HG03064 (cell line): Measurements from ENCODE around the gene SMNDC1.
"Not testable (repeated sequence)": the region's sequence is repeated elsewhere in the genome, so short reads cannot be mapped to it uniquely, and the experiment has no call there.

ENCODE experiments used
- ATAC-seq: cut with Tn5 transposase; IDR thresholded peaks from one replicate; pipeline ENCODE4 v1.9.1; 2021; ENCODE audit warnings: low read depth; ENCODE audit not compliant: unreplicated experiment

Gene SMNDC1

DNA sequence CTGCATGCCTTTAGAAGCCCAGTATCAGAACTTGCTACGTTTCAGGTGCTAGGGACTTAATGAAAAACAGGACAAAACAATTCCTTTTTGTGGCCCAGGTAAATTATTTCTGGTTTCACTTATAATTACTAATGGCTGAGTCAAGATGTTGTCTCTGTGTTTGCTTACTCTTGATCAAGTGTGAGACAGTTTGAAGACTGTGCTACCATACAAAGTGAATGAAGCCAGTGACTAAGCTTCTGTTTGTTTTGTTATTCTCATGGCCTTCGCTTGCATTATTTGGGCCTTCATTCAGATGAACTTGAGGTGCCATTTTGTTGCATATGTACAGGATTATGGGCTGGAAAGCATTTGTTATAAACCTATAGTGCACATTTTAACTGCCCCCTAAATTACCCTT, 17.9 kb downstream of the SMNDC1 start:
- ATAC-seq: no peak

DNA sequence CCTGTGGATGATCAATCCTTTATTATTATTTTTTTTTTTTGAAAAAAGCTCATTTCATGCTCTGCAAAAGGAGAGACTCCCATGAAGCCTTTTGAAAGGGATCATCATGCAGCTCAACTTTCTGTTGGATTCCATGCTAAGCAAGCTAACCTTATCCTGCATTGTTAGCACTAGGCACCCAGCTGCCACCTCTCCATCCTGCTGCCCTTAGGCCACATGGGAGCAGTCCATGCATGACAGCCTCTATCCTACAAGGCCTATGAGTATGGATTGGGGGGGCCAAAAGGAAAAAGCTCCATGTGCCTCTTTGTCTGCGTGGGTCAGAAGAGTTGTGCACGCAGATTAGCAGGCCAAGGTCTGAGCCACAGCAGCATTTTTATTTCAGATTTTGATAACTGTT, 19.2 kb downstream of the SMNDC1 start:
- no peak for ATAC-seq

DNA sequence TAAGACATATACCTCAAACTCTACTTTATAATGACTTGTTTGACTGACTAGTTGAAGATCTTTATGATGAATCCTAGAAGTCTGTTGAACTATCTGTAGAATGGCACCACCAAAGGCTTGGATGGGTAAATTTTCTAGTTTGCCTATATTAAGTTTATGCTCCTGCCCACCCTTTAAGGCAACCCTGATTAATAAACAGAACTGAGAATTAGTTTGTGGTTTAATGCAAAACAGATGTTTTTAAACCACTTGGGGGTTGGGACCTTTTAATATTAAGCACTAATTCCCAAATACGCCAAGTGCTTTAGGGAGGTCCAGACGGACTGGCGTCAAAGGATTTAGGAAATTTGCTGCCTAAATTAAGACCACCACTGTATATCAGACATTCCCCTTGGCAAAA, 20.5 kb downstream of the SMNDC1 start:
- ATAC-seq: no peak

DNA sequence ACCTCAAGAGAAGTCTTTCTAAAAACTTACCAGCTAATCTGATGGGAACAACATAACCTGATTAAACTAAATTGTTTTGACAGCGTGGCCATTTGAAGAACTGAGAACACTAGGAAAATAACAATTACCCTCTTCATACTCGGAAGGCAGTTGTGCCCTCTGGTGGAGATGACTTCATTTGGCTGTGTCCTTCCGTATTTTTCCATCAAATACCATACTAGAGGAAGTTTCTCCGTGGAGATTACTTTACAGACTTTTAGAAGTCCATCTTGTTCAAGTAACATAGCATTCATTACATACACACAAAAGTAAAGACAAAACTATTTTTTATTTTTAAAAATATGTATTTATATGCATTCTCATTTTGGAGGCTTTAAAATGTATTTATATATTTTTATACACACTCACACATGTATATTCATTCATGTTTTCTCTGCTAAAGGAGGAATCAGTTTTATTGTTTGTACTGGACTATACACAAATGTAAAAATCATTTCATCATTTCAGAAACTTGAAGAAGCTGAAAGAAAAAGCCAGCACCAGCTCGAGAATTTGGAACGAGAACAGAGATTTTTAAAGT, 25.2 kb downstream of the SMNDC1 start:
- ATAC-seq: no peak

DNA sequence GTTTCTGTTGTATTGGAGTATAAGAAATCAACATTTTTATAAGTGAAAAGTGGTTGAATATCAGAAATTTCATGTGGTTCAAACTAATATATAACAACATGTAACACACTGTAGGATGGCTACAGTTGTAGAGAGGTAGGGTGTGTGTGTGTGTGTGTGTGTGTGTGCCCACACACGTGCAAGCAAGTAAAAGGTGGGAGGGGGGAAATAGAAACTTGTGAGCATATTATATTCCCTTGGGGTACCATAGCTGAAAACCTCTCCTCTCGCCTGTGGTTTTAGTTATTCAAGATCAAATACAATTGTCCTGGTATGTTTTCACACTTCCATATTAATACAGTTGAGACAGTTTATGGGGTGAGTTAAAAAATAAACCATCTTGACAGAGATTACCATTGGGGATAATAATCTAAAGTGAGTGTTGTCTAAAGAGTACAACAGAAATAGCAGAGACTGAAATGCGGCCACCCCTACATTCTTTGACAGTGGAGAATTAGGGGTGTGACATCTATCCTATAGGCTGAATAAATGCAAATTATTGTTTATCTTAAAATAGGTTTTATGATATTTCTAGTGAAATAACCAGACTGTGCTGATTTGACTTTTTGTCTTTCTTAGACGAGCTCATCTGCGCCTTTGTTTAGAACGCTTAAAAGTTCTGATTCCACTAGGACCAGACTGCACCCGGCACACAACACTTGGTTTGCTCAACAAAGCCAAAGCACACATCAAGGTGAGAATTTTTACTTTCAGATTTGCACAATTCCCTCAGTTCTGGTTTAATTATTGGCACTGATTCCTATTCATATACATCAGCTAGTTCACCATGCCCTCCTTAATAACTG, 25.9 kb downstream of the SMNDC1 start:
- no peak for ATAC-seq

DNA sequence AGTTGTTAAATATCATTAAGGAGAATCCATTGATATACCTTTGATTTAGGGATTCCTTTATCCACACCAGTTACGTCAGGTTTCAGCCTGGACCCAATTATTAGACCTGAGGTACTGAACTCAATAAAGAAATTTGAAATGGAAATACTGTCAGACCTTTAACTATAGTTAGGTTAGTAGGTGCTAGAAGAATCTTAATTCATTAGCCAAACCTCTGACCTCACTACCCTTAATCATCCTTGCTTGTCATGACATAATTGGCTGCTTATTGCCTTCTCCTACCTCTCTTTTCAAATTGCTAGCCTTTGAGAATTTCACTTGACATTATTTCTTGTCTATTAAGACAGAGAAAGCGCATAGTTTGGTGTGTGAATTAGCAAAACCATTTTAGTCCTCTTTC, 27.1 kb downstream of the SMNDC1 start:
- no peak for ATAC-seq

DNA sequence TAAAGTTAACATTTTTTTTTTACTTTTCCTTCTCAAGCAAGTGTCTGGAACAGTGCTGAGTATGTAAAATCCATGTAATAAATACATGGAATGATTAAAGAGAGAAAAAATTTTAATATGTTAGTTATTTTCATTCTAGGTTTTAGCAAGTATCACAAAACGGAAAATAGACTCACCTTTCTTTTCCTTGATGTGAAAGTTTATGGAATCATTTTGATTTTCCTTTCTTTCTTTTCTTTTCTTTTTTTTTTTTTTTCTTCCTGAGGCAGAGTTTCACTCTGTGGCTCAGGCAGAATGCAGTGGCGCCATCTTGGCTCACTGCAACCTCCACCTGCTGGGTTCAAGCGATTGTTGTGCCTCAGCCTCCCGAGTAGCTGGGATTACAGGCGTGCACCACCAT, 28.1 kb downstream of the SMNDC1 start:
- no peak for ATAC-seq

DNA sequence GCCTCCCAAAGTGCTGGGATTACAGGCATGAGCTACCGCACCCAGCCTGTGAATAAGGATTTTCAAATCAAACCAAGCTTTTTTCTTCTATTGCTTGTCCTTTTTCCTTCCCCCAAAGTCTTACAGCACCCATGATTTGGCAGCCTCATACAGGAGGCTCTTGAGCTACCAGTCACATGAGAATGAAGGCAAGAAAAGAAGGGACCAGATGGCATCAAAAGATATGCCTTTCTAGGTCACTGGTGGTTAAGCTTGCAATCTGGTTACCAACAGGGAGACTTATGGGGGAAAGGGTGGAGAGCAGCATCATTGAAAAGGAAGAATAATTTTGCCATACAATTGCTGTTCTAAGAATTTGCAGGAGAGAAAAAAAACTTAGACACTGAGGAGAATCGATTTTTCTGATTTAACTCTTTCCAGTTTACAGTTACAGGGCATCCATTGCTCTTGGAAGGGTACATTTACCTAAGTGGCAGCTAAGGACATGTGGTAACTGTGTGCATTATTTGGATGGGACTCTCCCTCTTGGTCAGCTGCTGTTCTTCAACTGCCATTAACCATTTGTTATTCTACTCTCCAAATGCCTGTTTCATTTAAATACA, 29.5 kb downstream of the SMNDC1 start:
- no peak for ATAC-seq

DNA sequence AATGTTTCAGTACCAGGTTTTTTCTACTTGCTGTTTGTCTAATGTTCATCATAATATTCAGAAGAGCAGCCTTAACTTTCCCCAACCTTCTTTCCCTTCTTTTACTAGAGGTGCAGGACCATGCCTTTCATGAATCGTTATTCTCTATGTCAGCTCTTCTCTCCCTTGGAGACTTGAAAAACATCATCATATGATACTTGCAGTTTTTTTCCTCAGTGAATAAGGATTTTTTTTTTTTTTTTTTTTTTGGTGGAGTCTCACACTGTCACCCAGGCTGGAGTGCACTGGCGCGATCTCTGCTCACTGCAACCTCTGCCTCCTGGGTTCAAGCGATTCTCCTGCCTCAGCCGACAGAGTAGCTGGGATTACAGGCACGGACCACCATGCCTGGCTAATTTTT, 30.1 kb downstream of the SMNDC1 start:
- ATAC-seq: no peak

DNA sequence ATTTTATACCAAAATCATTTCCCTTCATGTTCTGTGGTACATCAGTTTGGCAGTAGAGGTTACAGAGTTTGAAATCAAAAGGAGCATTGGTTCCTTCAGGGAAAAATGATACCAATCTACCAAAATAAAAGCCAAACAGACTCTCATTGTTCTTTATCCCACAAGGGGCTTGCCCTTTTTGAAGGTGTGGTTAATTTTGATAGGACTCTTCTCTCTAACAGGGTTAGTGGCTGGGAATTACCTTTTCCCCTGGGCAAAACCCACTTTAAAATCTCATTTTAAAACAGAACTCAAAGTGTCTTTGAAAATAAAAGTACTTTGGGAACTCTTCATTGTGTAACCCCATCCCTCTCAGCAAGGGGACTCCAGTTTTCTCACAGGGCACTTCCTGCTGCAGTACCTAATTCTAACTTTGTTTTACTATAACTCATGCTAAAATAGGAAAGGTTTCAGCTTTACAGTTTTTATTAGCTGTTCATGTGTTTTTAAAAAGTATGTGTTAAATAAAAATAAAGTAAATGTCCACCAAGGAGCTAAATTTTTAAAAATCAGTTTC, 30.6 kb downstream of the SMNDC1 start:
- ATAC-seq: no peak

DNA sequence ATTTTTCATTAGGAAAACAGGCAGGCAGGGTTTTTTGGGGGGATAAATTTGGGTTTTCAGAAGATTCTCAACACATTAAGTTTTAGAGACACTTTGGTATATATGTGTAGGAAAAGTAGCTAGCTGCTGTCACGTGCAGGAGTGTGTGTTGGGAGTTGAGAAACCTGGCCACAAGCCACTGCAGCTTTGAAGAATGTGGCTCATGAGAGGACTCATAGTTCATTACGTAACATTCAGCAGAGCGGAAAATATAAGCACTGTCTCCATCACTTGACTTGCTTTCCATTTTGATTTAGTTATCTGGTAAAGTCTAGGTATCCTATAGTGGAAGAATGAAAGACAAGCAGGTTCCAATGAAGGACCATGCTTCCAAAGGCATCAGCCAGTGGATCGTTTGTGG, 31.2 kb downstream of the SMNDC1 start:
- no peak for ATAC-seq

DNA sequence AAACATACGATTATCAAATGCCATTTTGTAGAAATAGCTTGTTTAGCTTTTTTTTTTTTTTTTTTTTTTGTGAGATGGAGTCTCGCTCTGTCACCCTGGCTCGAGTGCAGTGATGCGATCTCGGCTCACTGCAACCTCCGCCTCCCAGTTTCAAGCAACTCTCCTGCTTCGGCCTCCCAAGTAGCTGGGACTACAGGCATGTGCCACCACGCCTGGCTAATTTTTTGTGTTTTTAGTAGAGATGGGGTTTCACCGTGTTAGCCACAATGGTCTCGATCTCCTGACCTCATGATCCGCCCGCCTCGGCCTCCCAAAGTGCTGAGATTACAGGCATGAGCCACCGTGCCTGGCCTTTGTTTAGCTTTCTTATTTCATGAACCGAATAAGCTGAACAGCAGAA, 31.7 kb downstream of the SMNDC1 start:
- not testable (repeated sequence) for ATAC-seq

DNA sequence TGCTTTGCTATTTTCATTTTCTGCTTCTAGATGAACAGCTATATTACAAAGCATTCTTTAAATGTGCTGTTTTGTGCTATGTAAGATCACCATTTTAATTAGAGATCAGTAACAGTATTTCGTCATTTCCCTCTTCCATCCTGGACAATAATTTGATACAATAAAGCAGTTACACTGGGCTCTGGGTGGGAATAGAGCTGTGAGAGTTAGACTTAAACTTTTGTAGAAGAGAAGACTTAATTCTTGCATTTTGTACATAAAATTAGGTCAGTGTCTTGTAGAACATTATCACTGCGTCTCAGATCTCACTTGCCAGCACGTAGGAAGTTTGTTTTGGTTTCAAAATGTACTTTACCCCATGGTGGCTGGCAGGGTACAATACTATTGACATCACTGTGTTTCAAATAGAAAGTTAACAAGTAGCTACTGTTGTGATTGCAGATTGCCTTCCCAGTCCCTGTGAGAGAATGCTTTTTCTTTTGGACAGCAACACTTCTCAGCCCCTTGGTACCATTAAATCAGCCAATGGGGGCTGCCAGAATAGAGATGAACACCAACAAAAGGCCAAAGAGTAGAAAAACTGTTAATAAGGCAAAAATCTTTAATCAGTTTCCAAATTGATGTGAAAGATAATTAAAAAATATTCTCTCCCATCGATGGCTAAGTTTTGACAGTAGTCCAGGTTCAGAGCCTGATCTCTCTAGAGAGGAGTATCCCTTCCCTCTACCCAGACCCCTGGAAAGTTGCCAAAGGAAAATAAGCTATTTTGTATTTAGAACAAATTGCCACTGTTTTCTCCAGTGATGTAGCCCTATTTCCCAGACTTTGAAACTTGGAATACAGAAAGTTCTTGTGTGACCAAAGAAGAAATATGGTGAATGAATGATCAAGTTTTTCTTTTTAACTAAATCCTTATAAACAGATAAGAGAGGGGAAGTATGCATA, 35.1 kb downstream of the SMNDC1 start:
- ATAC-seq: no peak

DNA sequence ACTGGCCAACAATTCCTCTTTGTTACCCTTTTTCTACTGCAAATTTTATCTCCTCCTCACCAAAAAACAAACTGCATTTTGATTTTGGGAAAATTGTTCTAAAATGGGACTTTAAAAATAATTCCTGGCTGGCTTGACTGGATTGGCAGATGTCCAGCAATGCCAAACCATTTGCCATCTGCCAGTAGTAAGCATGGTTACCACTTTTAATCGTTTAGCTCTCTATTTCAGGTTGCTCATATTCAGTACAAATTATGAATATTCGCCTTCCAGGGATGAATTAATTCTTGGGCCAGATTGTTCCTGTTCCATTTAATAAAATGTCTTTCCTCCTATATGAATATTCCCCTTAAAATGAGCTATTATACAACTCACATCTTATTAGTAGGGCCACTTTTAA, 35.7 kb downstream of the SMNDC1 start:
- no peak for ATAC-seq

DNA sequence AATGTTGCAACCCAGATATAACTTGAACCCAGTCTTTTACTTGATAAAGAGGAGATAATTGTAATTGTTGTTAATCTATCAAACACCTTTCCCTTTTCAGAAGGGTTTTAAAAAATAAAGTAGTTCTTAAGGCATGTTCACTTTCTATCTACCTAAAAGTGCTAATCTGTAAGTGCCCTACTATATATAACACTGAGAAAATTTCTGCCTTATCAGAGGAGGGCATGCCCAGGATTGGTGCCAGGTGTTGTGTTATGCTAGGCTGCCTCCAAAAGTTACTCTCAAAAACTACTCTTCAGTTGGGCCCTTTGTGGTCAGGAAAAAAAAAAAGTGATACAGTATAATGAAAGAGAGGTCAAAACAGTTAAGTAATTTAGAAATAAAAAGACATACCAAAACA, 36.3 kb downstream of the SMNDC1 start:
- ATAC-seq: no peak

DNA sequence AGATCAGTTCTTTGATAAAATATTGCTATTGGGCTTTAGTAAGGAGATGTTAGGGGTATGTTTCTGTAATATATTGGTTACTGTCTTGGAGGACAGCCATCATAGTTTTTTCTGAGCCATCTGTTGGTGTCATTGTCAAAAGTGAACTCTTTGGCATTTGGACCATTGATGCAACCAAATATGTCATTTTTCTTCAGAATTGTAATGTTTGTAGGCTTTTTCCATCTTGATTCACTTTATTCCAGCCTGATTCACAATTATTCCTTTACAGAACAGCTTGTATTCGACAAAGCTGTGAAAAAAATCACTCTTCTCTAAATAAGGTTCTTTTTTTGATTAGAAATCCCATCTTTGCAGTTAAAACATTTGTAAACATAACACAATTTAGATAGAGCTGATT, 37.4 kb downstream of the SMNDC1 start:
- no peak for ATAC-seq

DNA sequence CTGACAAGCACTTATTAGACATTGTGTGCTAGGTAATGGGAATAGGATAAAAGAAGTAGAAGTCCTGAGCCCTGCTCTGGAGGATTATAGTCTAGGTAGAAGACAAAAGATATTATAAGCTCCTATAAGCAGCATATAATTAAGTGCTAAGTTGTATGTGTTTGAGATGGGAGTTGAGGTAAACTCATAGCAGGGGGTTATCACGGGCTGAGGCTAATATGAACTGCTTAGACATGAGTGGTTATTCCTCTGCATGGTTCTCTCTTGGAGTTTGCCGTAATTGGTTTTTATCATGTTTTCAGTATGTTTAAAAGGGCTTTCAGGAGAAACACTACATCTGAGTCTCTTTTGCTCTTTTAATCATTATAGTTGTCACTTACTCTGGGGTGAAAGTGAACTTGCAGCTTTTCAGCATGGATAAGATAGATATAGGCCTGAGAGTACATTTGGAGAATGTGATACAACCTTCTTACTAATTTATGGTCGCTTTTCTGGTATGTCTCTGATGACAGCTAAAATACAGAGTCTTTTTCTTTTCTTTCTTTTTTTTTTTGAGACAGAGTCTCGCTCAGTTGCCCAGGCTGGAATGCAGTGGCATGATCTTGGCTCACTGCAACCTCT, 39.0 kb downstream of the SMNDC1 start:
- no peak for ATAC-seq

DNA sequence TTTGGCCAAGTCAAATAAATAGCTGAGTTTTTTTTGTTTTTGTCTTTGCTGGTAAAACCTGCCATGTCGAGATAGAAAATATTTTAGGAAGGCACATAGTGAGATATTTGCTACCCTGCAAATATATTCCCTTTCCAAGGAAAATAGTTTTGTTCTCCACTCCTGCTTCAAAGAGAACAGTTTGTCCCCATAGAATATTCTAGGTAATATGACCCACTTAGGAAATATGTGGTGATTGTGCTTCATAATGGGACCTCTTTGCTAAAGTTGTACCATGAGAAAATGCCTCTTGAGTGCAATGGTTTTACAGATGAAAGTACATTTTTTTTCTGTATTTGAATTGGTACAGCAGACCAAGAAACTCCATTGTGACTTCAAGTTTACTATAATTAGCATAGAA, 41.6 kb downstream of the SMNDC1 start:
- ATAC-seq: no peak

DNA sequence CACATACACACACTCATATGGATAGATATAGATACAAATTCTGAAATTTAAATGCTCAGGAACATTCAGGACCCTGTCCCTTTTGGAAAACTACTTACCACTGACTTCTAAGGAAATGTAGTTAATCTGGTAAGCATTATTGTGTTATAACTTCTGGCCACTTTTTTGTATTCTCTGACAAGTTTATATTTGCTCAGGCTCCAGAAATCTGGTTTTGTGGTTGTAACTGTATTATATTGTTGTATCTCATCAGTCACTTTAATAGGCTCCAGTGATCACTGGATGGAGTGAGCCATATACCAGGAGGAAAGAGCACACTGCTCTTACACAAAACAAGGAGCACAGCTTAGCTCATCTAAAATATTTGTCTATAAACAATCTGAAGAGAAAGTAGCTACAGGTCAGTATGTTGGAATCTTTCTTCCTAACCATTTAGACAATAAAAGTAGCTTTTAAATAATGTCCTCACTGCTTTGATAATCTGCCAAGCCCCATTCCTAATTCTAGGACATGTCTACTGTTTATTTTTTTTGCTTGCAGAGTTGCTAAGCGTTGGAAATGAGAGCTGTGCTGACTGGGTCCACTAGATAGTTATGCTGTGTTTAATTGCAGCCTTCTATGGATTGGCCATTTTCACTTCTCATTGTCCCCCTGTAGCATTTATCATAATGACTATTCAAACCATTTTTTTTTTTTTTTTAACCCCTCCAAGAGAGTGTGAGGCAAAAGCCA, 43.8 kb downstream of the SMNDC1 start:
- no peak for ATAC-seq

DNA sequence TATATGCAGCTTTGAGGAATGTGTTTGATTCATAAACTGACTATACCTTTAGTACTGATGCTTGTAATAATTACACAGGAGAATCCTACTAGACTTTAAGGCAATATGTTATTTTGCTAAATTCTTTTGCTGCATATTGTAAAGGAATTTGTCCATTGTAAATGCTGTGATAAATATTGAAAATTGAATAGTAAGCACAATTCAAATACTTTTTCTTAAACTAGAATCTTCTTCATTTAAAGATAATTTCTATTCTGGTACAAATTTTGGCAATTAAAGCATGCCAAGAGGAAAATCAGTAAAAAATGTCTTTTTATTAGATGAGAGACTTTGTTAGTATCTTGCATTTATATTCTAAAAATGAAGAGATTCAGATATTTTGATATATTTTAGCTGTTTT, 45.4 kb downstream of the SMNDC1 start:
- ATAC-seq: no peak
